Measurements from ENCODE around the gene IL20RA.

Gene IL20RA

GRCh38 chr6:137011406-137011805 is 33.4 kb downstream of the IL20RA start:
- no peak overlapping the region for H3K4me3 ChIP-seq (ENCODE audit: low read depth in 1 of 5, low read length in 5 of 5)
- no peaks in the 10 kb centered on the region for H3K4me1 ChIP-seq (ENCODE audit: control insufficient read depth in 5 of 5, insufficient read depth in 5 of 5, low read length in 5 of 5)
- no peaks in the 10 kb centered on the region for H3K9me3 ChIP-seq (ENCODE audit: control insufficient read depth in 5 of 5, low read length in 5 of 5)
- no peaks in the 10 kb centered on the region for H3K36me3 ChIP-seq (ENCODE audit: control insufficient read depth in 5 of 5, insufficient read depth in 5 of 5, low read length in 5 of 5)
- no peak overlapping the region for H3K9ac ChIP-seq (ENCODE audit: low read length in 5 of 5)
- H3K27ac ChIP-seq (ENCODE audit: low read depth, low read length), result no peak overlapping the region
- H3K27me3 ChIP-seq (ENCODE audit: control insufficient read depth in 5 of 5, insufficient read depth in 4 of 5, low read length in 5 of 5), result peaks cover 0 to 14% (median 4%) of the 10 kb centered on the region in 5 donors

GRCh38 chr6:137010128-137010718 is 34.5 kb downstream of the IL20RA start:
- H3K4me3 ChIP-seq (ENCODE audit: low read depth in 1 of 5, low read length in 5 of 5), result no peak overlapping the region

DNA sequence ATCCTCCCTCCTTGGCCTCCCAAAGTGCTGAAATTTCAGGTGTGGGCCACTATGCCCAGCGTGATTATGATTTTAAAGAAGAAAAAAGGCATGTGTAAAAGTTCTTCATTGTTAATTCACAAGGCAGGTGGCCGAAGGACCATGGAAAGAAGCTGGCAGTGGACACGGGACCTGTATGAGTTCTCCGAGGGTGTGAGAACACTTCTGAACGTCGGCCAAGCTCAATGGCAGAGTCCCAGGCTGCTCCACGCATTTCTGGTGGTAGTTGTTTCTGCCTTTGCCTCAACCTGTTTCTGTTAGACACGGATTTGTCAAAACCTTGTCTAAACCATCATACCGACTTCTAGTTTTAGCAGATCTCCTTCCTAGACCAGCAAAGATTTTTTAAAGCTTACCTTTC is 36.6 kb downstream of the IL20RA start:
- Histone ChIP-seq H3K27ac (ENCODE audit: low read depth, low read length) (no peak overlapping the region), H3K36me3 (ENCODE audit: control insufficient read depth in 5 of 5, insufficient read depth in 5 of 5, low read length in 5 of 5) (no peaks in the 10 kb centered on the region), H3K4me1 (ENCODE audit: control insufficient read depth in 5 of 5, insufficient read depth in 5 of 5, low read length in 5 of 5) (no peaks in the 10 kb centered on the region)

More at GRCh38 chr6:137010128-137010718, 34.5 kb downstream of the IL20RA start:
- H3K36me3 ChIP-seq (ENCODE audit: control insufficient read depth in 5 of 5, insufficient read depth in 5 of 5, low read length in 5 of 5), result no peaks in the 10 kb centered on the region
- H3K9me3 ChIP-seq (ENCODE audit: control insufficient read depth in 5 of 5, low read length in 5 of 5), result no peaks in the 10 kb centered on the region
- H3K9ac ChIP-seq (ENCODE audit: low read length in 5 of 5), result no peak overlapping the region
- no peaks in the 10 kb centered on the region for H3K4me1 ChIP-seq (ENCODE audit: control insufficient read depth in 5 of 5, insufficient read depth in 5 of 5, low read length in 5 of 5)
- H3K27ac ChIP-seq (ENCODE audit: low read depth, low read length), result no peak overlapping the region
- H3K27me3 ChIP-seq (ENCODE audit: control insufficient read depth in 5 of 5, insufficient read depth in 4 of 5, low read length in 5 of 5), result peaks cover 0 to 5% (median 3%) of the 10 kb centered on the region in 5 donors

GRCh38 chr6:137006056-137006455 is 38.7 kb downstream of the IL20RA start:
- H3K36me3 ChIP-seq (ENCODE audit: control insufficient read depth in 5 of 5, insufficient read depth in 5 of 5, low read length in 5 of 5), result no peaks in the 10 kb centered on the region
- no peak overlapping the region for H3K27ac ChIP-seq (ENCODE audit: low read depth, low read length)
- no peak overlapping the region for H3K4me3 ChIP-seq (ENCODE audit: low read depth in 1 of 5, low read length in 5 of 5)
- H3K27me3 ChIP-seq (ENCODE audit: control insufficient read depth in 5 of 5, insufficient read depth in 4 of 5, low read length in 5 of 5), result no peaks in the 10 kb centered on the region
- no peak overlapping the region for H3K9ac ChIP-seq (ENCODE audit: low read length in 5 of 5)
- no peaks in the 10 kb centered on the region for H3K9me3 ChIP-seq (ENCODE audit: control insufficient read depth in 5 of 5, low read length in 5 of 5)
- no peaks in the 10 kb centered on the region for H3K4me1 ChIP-seq (ENCODE audit: control insufficient read depth in 5 of 5, insufficient read depth in 5 of 5, low read length in 5 of 5)

More for the DNA sequence above, 36.6 kb downstream of the IL20RA start:
- Histone ChIP-seq H3K9me3 (ENCODE audit: control insufficient read depth in 5 of 5, low read length in 5 of 5) (no peaks in the 10 kb centered on the region), H3K9ac (ENCODE audit: low read length in 5 of 5) (no peak overlapping the region), H3K4me3 (ENCODE audit: low read depth in 1 of 5, low read length in 5 of 5) (no peak overlapping the region), H3K27me3 (ENCODE audit: control insufficient read depth in 5 of 5, insufficient read depth in 4 of 5, low read length in 5 of 5) (peaks cover 0 to 5% (median 3%) of the 10 kb centered on the region in 5 donors)

DNA sequence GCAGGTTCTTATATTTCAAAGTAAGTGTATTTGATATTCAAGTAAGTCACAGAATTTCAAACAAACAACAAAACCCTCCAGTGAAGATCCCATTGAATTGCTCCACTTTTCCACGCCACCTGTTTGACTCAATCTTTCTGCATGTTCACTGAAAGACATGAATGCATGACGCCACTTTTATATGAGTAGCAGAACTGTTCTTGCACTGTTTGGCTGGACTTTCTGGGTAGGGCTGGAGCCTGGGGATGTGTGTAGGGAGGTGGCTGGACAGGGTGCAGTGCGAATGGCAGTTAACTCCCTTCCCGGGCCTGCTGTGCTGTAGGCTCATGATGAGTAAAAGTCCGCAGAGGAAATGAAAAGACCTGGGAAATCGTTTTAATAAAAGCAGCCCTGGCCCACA is 39.7 kb downstream of the IL20RA start:
- Histone ChIP-seq H3K27ac (ENCODE audit: low read depth, low read length) (no peak overlapping the region), H3K27me3 (ENCODE audit: control insufficient read depth in 5 of 5, insufficient read depth in 4 of 5, low read length in 5 of 5) (no peaks in the 10 kb centered on the region), H3K36me3 (ENCODE audit: control insufficient read depth in 5 of 5, insufficient read depth in 5 of 5, low read length in 5 of 5) (no peaks in the 10 kb centered on the region), H3K4me1 (ENCODE audit: control insufficient read depth in 5 of 5, insufficient read depth in 5 of 5, low read length in 5 of 5) (no peaks in the 10 kb centered on the region), H3K9ac (ENCODE audit: low read length in 5 of 5) (no peak overlapping the region), H3K9me3 (ENCODE audit: control insufficient read depth in 5 of 5, low read length in 5 of 5) (no peaks in the 10 kb centered on the region), H3K4me3 (ENCODE audit: low read depth in 1 of 5, low read length in 5 of 5) (no peak overlapping the region)

- Histone ChIP-seq H3K4me3 (ENCODE audit: low read depth in 1 of 5, low read length in 5 of 5) (no peak overlapping the region), H3K36me3 (ENCODE audit: control insufficient read depth in 5 of 5, insufficient read depth in 5 of 5, low read length in 5 of 5) (no peaks in the 10 kb centered on the region), H3K4me1 (ENCODE audit: control insufficient read depth in 5 of 5, insufficient read depth in 5 of 5, low read length in 5 of 5) (no peaks in the 10 kb centered on the region), H3K9me3 (ENCODE audit: control insufficient read depth in 5 of 5, low read length in 5 of 5) (no peaks in the 10 kb centered on the region), H3K9ac (ENCODE audit: low read length in 5 of 5) (no peak overlapping the region), H3K27ac (ENCODE audit: low read depth, low read length) (no peak overlapping the region), H3K27me3 (ENCODE audit: control insufficient read depth in 5 of 5, insufficient read depth in 4 of 5, low read length in 5 of 5) (no peaks in the 10 kb centered on the region)
Measured at GRCh38 chr6:137002505-137002904, 42.3 kb downstream of the IL20RA start.

- Histone ChIP-seq H3K36me3 (ENCODE audit: control insufficient read depth in 5 of 5, insufficient read depth in 5 of 5, low read length in 5 of 5) (no peaks in the 10 kb centered on the region), H3K9me3 (ENCODE audit: control insufficient read depth in 5 of 5, low read length in 5 of 5) (no peaks in the 10 kb centered on the region), H3K9ac (ENCODE audit: low read length in 5 of 5) (no peak overlapping the region), H3K4me1 (ENCODE audit: control insufficient read depth in 5 of 5, insufficient read depth in 5 of 5, low read length in 5 of 5) (no peaks in the 10 kb centered on the region), H3K27ac (ENCODE audit: low read depth, low read length) (no peak overlapping the region), H3K27me3 (ENCODE audit: control insufficient read depth in 5 of 5, insufficient read depth in 4 of 5, low read length in 5 of 5) (no peaks in the 10 kb centered on the region), H3K4me3 (ENCODE audit: low read depth in 1 of 5, low read length in 5 of 5) (no peak overlapping the region)
Measured at GRCh38 chr6:137001977-137002302, 42.8 kb downstream of the IL20RA start.

GRCh38 chr6:137001299-137001976 is 43.3 kb downstream of the IL20RA start:
- no peak overlapping the region for H3K4me3 ChIP-seq (ENCODE audit: low read depth in 1 of 5, low read length in 5 of 5)
- H3K9ac ChIP-seq (ENCODE audit: low read length in 5 of 5), result no peak overlapping the region
- H3K4me1 ChIP-seq (ENCODE audit: control insufficient read depth in 5 of 5, insufficient read depth in 5 of 5, low read length in 5 of 5), result no peaks in the 10 kb centered on the region
- no peak overlapping the region for H3K27ac ChIP-seq (ENCODE audit: low read depth, low read length)
- H3K27me3 ChIP-seq (ENCODE audit: control insufficient read depth in 5 of 5, insufficient read depth in 4 of 5, low read length in 5 of 5), result no peaks in the 10 kb centered on the region
- H3K9me3 ChIP-seq (ENCODE audit: control insufficient read depth in 5 of 5, low read length in 5 of 5), result no peaks in the 10 kb centered on the region
- H3K36me3 ChIP-seq (ENCODE audit: control insufficient read depth in 5 of 5, insufficient read depth in 5 of 5, low read length in 5 of 5), result no peaks in the 10 kb centered on the region

- Histone ChIP-seq H3K9ac (ENCODE audit: low read length in 5 of 5) (no peak overlapping the region), H3K27me3 (ENCODE audit: control insufficient read depth in 5 of 5, insufficient read depth in 4 of 5, low read length in 5 of 5) (no peaks in the 10 kb centered on the region), H3K36me3 (ENCODE audit: control insufficient read depth in 5 of 5, insufficient read depth in 5 of 5, low read length in 5 of 5) (no peaks in the 10 kb centered on the region), H3K27ac (ENCODE audit: low read depth, low read length) (no peak overlapping the region), H3K4me1 (ENCODE audit: control insufficient read depth in 5 of 5, insufficient read depth in 5 of 5, low read length in 5 of 5) (no peaks in the 10 kb centered on the region), H3K9me3 (ENCODE audit: control insufficient read depth in 5 of 5, low read length in 5 of 5) (no peaks in the 10 kb centered on the region), H3K4me3 (ENCODE audit: low read depth in 1 of 5, low read length in 5 of 5) (no peak overlapping the region)
Measured at GRCh38 chr6:137000825-137001224, 43.9 kb downstream of the IL20RA start.

GRCh38 chr6:136995521-136995920 is 49.2 kb downstream of the IL20RA start:
- no peaks in the 10 kb centered on the region for H3K36me3 ChIP-seq (ENCODE audit: control insufficient read depth in 5 of 5, insufficient read depth in 5 of 5, low read length in 5 of 5)
- no peak overlapping the region for H3K27ac ChIP-seq (ENCODE audit: low read depth, low read length)
- H3K27me3 ChIP-seq (ENCODE audit: control insufficient read depth in 5 of 5, insufficient read depth in 4 of 5, low read length in 5 of 5), result peaks cover 0 to 12% (median 4%) of the 10 kb centered on the region in 5 donors
- no peak overlapping the region for H3K9ac ChIP-seq (ENCODE audit: low read length in 5 of 5)
- no peaks in the 10 kb centered on the region for H3K9me3 ChIP-seq (ENCODE audit: control insufficient read depth in 5 of 5, low read length in 5 of 5)
- no peaks in the 10 kb centered on the region for H3K4me1 ChIP-seq (ENCODE audit: control insufficient read depth in 5 of 5, insufficient read depth in 5 of 5, low read length in 5 of 5)
- H3K4me3 ChIP-seq (ENCODE audit: low read depth in 1 of 5, low read length in 5 of 5), result no peak overlapping the region
